ENCODE results near the gene FZD4. TPM values are rescaled to one million over a fixed set of nuclear protein-coding genes. Genes with fewer than 3 reads are reported as not detected.

Gene FZD4
- total and polyA plus RNA-seq, 10 of the 15 experiments (the other 5 are each of a cell fraction or from before 2014, with no cell fraction given): under 0.01 to 0.13 (median 0.01) TPM; not detected in 6

GRCh38 chr11:86941871-86942599, 13.2 kb downstream of the FZD4 start (continued):
- no peak for TF ChIP-seq E4F1 (IDR thresholded peaks at IDR 0.05; ENCODE audit: borderline replicate concordance, partially characterized antibody)
- TF ChIP-seq ZNF384 (IDR thresholded peaks at IDR 0.05; ENCODE audit: borderline replicate concordance, low read depth, low read length): no peak
- no peak for TF ChIP-seq MLLT1 (IDR thresholded peaks at IDR 0.05)
- no peak for TF ChIP-seq MTA2 (IDR thresholded peaks at IDR 0.05; ENCODE audit: low read depth)
- no peak for TF ChIP-seq PAX5 (IDR thresholded peaks at IDR 0.05; ENCODE audit: borderline replicate concordance, low read depth, low read length)

GRCh38 chr11:86941077-86941870, 13.9 kb downstream of the FZD4 start:
- intact Hi-C loops (cut with micrococcal nuclease; ENCODE audit: unreplicated experiment) (no loop called here), in situ Hi-C loops (cut with MboI) (loop anchor here (5.0 kb wide), 2 partner anchors 346 to 481 kb away; no protein-coding TSS in a partner anchor)
- SMC1A ChIA-PET (ENCODE audit: uncharacterized antibody, unreplicated experiment): interaction anchor here (0.8 kb wide), 1 partner anchor 348 kb away, joined by 4 read pairs; no protein-coding TSS in a partner anchor
- H3K27me3 ChIP-seq (replicated peaks in 1 of 2; ENCODE audit: control insufficient read depth in 2 of 2, insufficient read depth in 2 of 2, low read length in 1 of 2): no peaks in the 10 kb centered on the region; a peak in 1 of 4 replicates
- no peak overlapping the region for H3K27ac ChIP-seq (ENCODE audit: control insufficient read depth, insufficient read depth)
- no peak for DNase-seq (ENCODE audit: low read depth, low spot score)
- no peaks in the 10 kb centered on the region for H3K9me3 ChIP-seq (replicated peaks; ENCODE audit: control insufficient read depth, insufficient read depth, low read length)
- no peak overlapping the region for H2AFZ ChIP-seq (ENCODE audit: control insufficient read depth, low read depth, low read length)
- RAD21 ChIA-PET (ENCODE audit: unreplicated experiment): no interaction called here
- H3K36me3 ChIP-seq (ENCODE audit: control insufficient read depth in 2 of 2, insufficient read depth in 2 of 2, low read length in 1 of 2): no peaks in the 10 kb centered on the region
- H3K4me2 ChIP-seq (ENCODE audit: control insufficient read depth, insufficient read depth): no peak overlapping the region
- H3K79me2 ChIP-seq (ENCODE audit: control insufficient read depth, insufficient read depth, low read length): no peaks in the 10 kb centered on the region
- no peak overlapping the region for H3K9ac ChIP-seq (ENCODE audit: control insufficient read depth, insufficient read depth, low read length)
- WGBS (ENCODE audit: insufficient coverage, insufficient replicate concordance, low lambda C conversion rate, missing lambda C conversion rate): 13% methylated on average over 7 of the region's 7 CpGs
- ATAC-seq: no peak
- no peaks in the 10 kb centered on the region for H3K4me1 ChIP-seq (ENCODE audit: control insufficient read depth, insufficient read depth, low read length)
- CTCF ChIA-PET: interaction anchor here (1.2 to 2.5 kb wide), 2 partner anchors 16 to 348 kb away, joined by 4 to 11 read pairs; no protein-coding TSS in a partner anchor
- H4K20me1 ChIP-seq (ENCODE audit: control insufficient read depth, insufficient read depth): no peaks in the 10 kb centered on the region
- POLR2A ChIA-PET: no interaction called here
- FAIRE-seq: no peak
- no peak overlapping the region for H3K4me3 ChIP-seq
- BruUV-seq (replicated peaks): no TSS peak
- TF ChIP-seq EP300 (IDR thresholded peaks at IDR 0.05; ENCODE audit: borderline replicate concordance in 1 of 2, control insufficient read depth in 1 of 2, low read depth in 2 of 2, low read length in 2 of 2) (no peak), RELB (IDR thresholded peaks at IDR 0.05; ENCODE audit: low read depth) (no peak), ZNF622 (IDR thresholded peaks at IDR 0.05) (no peak), KDM1A (IDR thresholded peaks at IDR 0.05; ENCODE audit: borderline replicate concordance) (no peak), MXI1 (IDR thresholded peaks at IDR 0.05; ENCODE audit: low read depth, low read length) (no peak), CBFB (IDR thresholded peaks at IDR 0.05; ENCODE audit: low read depth) (no peak), ATF2 (IDR thresholded peaks at IDR 0.05; ENCODE audit: low read length) (no peak), TCF7 (IDR thresholded peaks at IDR 0.05; ENCODE audit: borderline replicate concordance) (no peak)

Measured in GM12878 (cell line).